Bronchial epithelial cell (primary cell): Measurements from ENCODE around the gene ARHGAP19. TPM values are rescaled to one million over a fixed set of nuclear protein-coding genes. Genes with fewer than 3 reads are reported as not detected.

Experiments
- total RNA-seq: library from RNA; depleted of rRNA; stranded (reverse); fragments of >200 nt; gene quantifications from 2 replicates; pipeline ENCODE4 v1.2.1, GENCODE V29; 2014

The ARHGAP19 gene
- total RNA-seq, 1 donor from 2014 or later = 4.7 TPM

Other genes starting within 250 kb of the ARHGAP19 start
- under 0.01 and 0.51 TPM in 2 replicates for gene SLIT1, start 106.7 kb downstream of the ARHGAP19 start, total RNA-seq
- 1.5 and 1.6 TPM in 2 replicates for gene FRAT1, start 26.6 kb upstream of the ARHGAP19 start, total RNA-seq
- gene FRAT2, start 42.1 kb upstream of the ARHGAP19 start, total RNA-seq = 8.2 and 11.3 TPM in 2 replicates
- gene RRP12, start 108.7 kb upstream of the ARHGAP19 start, total RNA-seq = 28.0 and 35.3 TPM in 2 replicates
- gene PGAM1, start 133.6 kb upstream of the ARHGAP19 start, total RNA-seq = 404 and 490 TPM in 2 replicates
- 30.9 and 34.2 TPM in 2 replicates for gene EXOSC1, start 153.4 kb upstream of the ARHGAP19 start, total RNA-seq
- gene ZDHHC16, start 153.5 kb upstream of the ARHGAP19 start, total RNA-seq = 31.9 and 37.6 TPM in 2 replicates
- gene MMS19, start 205.8 kb upstream of the ARHGAP19 start, total RNA-seq = 23.2 and 38.2 TPM in 2 replicates
- gene UBTD1, start 206.3 kb upstream of the ARHGAP19 start, total RNA-seq = 11.1 and 12.4 TPM in 2 replicates